Fibroblast of mammary gland (primary cell): Measurements from ENCODE around the gene WDFY2.

Source experiments
- DNase-seq: peaks from one replicate; pipeline ENCODE4 v3.0.0-alpha.2; 2010; ENCODE audit warnings: low read depth
- H3K4me3 ChIP-seq: 2 replicates; pipeline ENCODE4 v1.5.1; 2011; ENCODE audit warnings: low read depth, mild to moderate bottlenecking, low read length, moderate library complexity; ENCODE audit not compliant: control insufficient read depth
- TF ChIP-seq, protein P1 (sequence below): conservative IDR thresholded peaks from 2 replicates; pipeline ENCODE4 v1.5.1; 2011; ENCODE audit warnings: low read depth, low read length, inconsistent platforms; ENCODE audit not compliant: control insufficient read depth, insufficient read depth

WDFY2 gene

DNA sequence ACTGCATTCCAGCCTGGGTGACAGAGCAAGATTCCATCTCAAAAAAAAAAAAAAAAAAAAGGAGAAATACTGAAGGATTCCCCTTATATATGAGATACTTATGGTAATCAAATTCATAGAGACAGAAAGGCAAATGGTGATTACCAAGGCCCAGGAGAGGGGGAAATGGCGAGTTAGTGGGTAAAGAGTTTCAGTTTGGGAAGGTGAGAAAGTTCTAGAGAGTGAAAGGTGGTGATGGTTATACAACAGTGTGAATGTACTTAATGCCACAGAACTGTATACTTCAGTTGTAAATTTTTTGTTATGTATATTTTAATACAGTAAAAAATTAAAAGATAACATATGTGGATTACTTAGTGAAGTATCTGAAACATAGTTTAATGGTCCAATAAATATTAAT lies 129.5 kb downstream of the WDFY2 start:
- no peak overlapping the region for H3K4me3 ChIP-seq
- TF ChIP-seq, protein P1, sequence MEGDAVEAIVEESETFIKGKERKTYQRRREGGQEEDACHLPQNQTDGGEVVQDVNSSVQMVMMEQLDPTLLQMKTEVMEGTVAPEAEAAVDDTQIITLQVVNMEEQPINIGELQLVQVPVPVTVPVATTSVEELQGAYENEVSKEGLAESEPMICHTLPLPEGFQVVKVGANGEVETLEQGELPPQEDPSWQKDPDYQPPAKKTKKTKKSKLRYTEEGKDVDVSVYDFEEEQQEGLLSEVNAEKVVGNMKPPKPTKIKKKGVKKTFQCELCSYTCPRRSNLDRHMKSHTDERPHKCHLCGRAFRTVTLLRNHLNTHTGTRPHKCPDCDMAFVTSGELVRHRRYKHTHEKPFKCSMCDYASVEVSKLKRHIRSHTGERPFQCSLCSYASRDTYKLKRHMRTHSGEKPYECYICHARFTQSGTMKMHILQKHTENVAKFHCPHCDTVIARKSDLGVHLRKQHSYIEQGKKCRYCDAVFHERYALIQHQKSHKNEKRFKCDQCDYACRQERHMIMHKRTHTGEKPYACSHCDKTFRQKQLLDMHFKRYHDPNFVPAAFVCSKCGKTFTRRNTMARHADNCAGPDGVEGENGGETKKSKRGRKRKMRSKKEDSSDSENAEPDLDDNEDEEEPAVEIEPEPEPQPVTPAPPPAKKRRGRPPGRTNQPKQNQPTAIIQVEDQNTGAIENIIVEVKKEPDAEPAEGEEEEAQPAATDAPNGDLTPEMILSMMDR = no peak
- no peak for DNase-seq

DNA sequence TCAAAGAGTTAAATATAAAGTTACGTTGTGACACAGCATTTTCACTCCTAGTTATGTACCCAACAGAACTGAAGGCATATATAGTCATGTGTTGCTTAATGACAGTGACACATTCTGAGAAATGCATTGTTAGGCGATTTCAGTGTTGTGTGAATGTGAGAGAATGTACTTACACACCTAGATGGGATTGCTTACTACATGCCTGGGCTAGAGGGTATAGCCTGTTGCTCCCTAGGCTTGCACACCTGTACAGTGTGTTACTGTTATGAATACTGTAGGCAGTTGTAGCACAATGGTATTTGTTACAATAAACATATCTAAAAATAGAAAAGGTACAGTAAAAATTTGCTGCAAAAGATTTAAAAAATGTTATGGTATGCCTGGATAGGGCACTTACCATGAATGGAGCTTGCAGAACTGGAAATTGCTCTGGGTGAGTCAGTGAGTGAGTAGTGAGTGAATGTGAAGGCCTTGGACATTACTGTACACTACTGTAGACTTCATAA lies 130.5 kb downstream of the WDFY2 start:
- peak; percentile 73 for DNase-seq
- no peak overlapping the region for H3K4me3 ChIP-seq
- TF ChIP-seq, protein P1 = no peak

DNA sequence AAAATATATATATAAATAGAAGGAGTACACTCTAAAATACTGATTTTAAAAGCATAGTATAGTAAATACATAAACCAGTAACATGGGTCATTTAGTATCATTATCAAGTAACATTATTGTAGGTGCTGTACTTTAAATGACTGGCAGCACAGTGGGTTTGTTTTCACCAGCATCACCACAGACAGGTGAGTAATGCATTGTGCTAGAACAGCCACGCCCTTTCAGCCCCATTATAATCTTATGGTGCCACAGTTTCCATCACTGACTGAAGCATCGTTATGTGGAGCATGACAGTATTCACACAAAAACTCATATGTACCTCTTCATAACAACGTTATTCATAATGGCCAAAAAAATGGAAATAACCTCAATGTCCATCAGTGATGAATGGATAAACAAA lies 131.4 kb downstream of the WDFY2 start:
- no peak overlapping the region for H3K4me3 ChIP-seq
- DNase-seq = no peak
- TF ChIP-seq, protein P1 = no peak

DNA sequence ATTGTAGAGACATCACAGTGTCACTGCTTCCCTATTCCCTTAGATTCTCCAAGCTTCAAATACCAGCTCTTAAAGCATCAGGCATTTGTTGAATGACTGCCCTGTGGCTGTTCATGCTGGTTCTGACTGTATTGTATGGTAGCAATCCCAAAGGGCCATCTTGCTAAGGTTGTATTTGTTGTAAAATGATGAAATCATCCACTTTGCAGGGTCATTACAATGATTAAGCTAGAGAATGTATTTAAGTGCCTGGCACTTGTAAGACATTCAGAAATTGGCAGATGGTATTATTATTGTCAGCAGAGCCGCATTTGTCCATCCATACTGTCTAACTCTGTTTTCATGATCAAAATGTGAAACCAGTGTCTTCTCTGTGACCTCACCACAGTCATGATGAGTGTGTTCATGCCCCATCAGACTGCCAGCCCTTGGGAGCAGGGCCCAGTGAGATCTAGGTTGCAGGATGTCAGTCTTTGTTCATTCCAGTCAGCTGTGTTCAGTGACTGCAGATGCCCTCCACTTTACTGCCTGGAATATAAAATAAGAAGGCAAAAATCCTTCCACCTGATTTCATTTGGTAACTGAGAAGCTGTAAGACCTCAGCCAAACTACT lies 133.6 kb downstream of the WDFY2 start:
- DNase-seq = peak; percentile 55
- no peak overlapping the region for H3K4me3 ChIP-seq
- TF ChIP-seq, protein P1 = no peak

DNA sequence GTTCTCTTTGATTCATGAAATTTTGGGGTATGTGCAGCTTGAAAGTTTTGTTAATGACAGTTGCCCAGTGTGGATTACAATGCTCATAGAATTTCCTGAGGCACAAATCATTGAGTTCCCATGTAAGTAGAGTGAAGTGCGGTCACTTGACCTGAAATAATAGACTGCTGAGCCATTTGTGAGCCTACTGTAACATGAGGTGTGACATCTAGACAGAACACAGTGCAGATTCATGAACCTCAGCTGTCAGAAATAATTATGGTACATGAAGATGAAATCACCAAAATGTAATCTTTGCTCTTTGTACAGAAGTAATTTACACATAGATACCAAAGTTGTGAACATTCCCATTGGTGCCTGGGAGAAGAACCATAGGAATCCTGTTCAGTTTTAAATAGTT lies 135.1 kb downstream of the WDFY2 start:
- H3K4me3 ChIP-seq = no peak overlapping the region
- DNase-seq = no peak
- TF ChIP-seq, protein P1 = no peak

DNA sequence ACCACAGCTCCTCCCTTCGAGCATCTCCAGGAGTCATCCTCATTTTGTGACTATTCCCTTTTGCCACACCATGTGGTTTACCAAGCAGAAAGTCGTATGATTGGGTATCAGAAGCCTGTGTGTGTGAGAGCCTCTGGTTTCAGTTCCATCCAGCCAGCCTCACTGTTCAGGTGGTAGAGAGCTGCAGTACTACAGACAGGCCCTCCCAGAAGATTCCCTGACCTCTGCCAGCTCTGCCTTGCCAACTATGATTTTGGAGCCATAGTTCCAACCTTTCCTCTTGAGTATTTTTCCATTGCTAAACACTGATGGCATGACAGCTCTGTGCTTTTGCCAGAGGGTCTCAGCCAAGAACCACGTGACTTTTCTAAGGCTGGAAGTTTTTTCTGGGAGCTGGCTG lies 137.2 kb downstream of the WDFY2 start:
- TF ChIP-seq, protein P1 = no peak
- DNase-seq = no peak
- no peak overlapping the region for H3K4me3 ChIP-seq
